Transverse colon (tissue), 4 donors: ENCODE measurements around the gene HNRNPCL1. TPM values are rescaled to one million over a fixed set of nuclear protein-coding genes. Genes with fewer than 3 reads are reported as not detected.

Source experiments
- DNase-seq: peaks from one replicate; pipeline ENCODE4 v3.0.0-alpha.2; 2019
- H3K27ac ChIP-seq, 4 donors: fragments of 200-600 bp; sonication (generic); 2 replicates each; pipeline ENCODE4 v1.5.1; 2016 to 2018; ENCODE audit warnings: inconsistent platforms in 4 of 4
- H3K27me3 ChIP-seq: fragments of 200-600 bp; sonication (generic); 2 replicates; pipeline ENCODE4 v1.5.1; 2017; ENCODE audit warnings: inconsistent platforms
- H3K36me3 ChIP-seq, 4 donors: fragments of 200-600 bp; sonication (generic); 2 replicates each; pipeline ENCODE4 v1.5.1; 2017 to 2019; ENCODE audit warnings: inconsistent platforms in 4 of 4
- H3K4me1 ChIP-seq, 4 donors: fragments of 200-600 bp; sonication (generic); 2 replicates each; pipeline ENCODE4 v1.5.1; 2017 to 2020; ENCODE audit warnings: inconsistent platforms in 4 of 4
- H3K4me3 ChIP-seq, 4 donors: fragments of 200-600 bp; sonication (generic); 1 replicate in 1 of 4; 2 replicates in 3 of 4; pipeline versions ENCODE4 v1.5.1 to v1.6.1; 2017 to 2019; ENCODE audit warnings: inconsistent platforms in 4 of 4
- H3K9me3 ChIP-seq, 2 donors: fragments of 200-600 bp; sonication (generic); 2 replicates each; pipeline ENCODE4 v1.5.1; 2017 to 2019; ENCODE audit warnings: inconsistent platforms in 2 of 2
- CTCF ChIP-seq, 5 experiments: fragments of 200-600 bp in 3 of 5; fragments of 450-650 bp in 2 of 5; sonication (generic) in 3 of 5; IDR thresholded peaks; 1 replicate in 2 of 5; 2 replicates in 3 of 5; pipeline ENCODE4 v1.5.1; 2016 to 2017; ENCODE audit warnings: antibody characterized with exemption in 5 of 5, inconsistent platforms in 3 of 5, mild to moderate bottlenecking in 2 of 5, moderate library complexity in 1 of 5
- EP300 ChIP-seq: sonication (generic); formaldehyde crosslinking; IDR thresholded peaks from one replicate; pipeline ENCODE4 v1.6.1; 2017; ENCODE audit warnings: antibody characterized with exemption, low read depth
- POLR2A ChIP-seq: fragments of 450-650 bp; IDR thresholded peaks from one replicate; pipeline ENCODE4 v1.6.1; 2016; ENCODE audit warnings: antibody characterized with exemption, mild to moderate bottlenecking, moderate library complexity
- POLR2AphosphoS5 ChIP-seq, 3 donors: sonication (generic); formaldehyde crosslinking; IDR thresholded peaks; one replicate each; pipeline ENCODE4 v1.6.1; 2016; ENCODE audit warnings: antibody characterized with exemption in 3 of 3
- whole genome bisulfite sequencing, 2 donors: methylation state at CpG; one replicate each; pipeline ENCODE4 v1.1.5; 2018; ENCODE audit warnings: low coverage in 1 of 2; 5-methylcytosine and 5-hydroxymethylcytosine counted together
- in situ Hi-C, 4 donors: fragments of 200-750 bp; cut with MboI; loops; one replicate each; pipeline versions ENCODE4 v1.15.0 to v1.15.1; 2017; ENCODE audit warnings: low sequenced_read_pairs in 3 of 4, low pct_ligation_motif_present in 1 of 4, low pct_unique_long_range_greater_than_20kb in 1 of 4
- intact Hi-C: fragments of 100-400 bp; cut with DNase I; formaldehyde crosslinking; loops from one replicate; pipeline ENCODE4 v1.15.1; 2023; ENCODE audit warnings: low total_unique reads
- total RNA-seq, 4 donors: library from RNA; depleted of rRNA; stranded (reverse); fragments of >200 nt; gene quantifications; one replicate each; pipeline ENCODE4 v1.1.0, GENCODE V29; 2016

Gene HNRNPCL1
- total RNA-seq, 4 donors from 2014 or later = not detected

- Histone ChIP-seq H3K36me3 (no peaks in the 10 kb centered on the region), H3K27me3 (no peaks in the 10 kb centered on the region), H3K4me1 (no peaks in the 10 kb centered on the region), H3K27ac (no peak overlapping the region), H3K4me3 (no peak overlapping the region), H3K9me3 (no peaks in the 10 kb centered on the region)
- intact Hi-C loops = no loop called here
- DNase-seq = no peak
- in situ Hi-C loops = no loop called here
- TF ChIP-seq CTCF (IDR thresholded peaks at IDR 0.05) (no peak), EP300 (no peak), POLR2AphosphoS5 (IDR thresholded peaks at IDR 0.05) (no peak), POLR2A (no peak)
- 71% methylated on average over 4 of the region's 4 CpGs; no CpG with 5 or more reads in 1 of the 2 donors for WGBS, 2 donors
These were observed 49.6 kb downstream of the HNRNPCL1 start for GRCh38 chr1:12798911-12799310.

Other genes with a start within 250 kb of the HNRNPCL1 start
- 100 to 1,000 TPM in 2 of 4 donors, 10 to 100 TPM in 2; 55.3 to 122 (median 103) TPM for gene DHRS3, start 230.5 kb downstream of the HNRNPCL1 start, total RNA-seq
- not detected for gene AADACL4, start 204.6 kb downstream of the HNRNPCL1 start, total RNA-seq
- gene AADACL3, start 132.6 kb downstream of the HNRNPCL1 start, total RNA-seq = not detected
- gene CFAP107, start 102.5 kb downstream of the HNRNPCL1 start, total RNA-seq = not detected
- not detected for gene PRAMEF12, start 75.0 kb downstream of the HNRNPCL1 start, total RNA-seq
- gene PRAMEF1, start 57.3 kb downstream of the HNRNPCL1 start, total RNA-seq = not detected
- gene PRAMEF11, start 17.3 kb downstream of the HNRNPCL1 start, total RNA-seq = not detected
- not detected for gene PRAMEF2, start 8.4 kb upstream of the HNRNPCL1 start, total RNA-seq
- not detected for gene PRAMEF4, start 37.5 kb upstream of the HNRNPCL1 start, total RNA-seq
- not detected for gene PRAMEF10, start 49.5 kb upstream of the HNRNPCL1 start, total RNA-seq
- gene PRAMEF7, start 67.9 kb upstream of the HNRNPCL1 start, total RNA-seq = not detected
- not detected for gene PRAMEF6, start 98.9 kb upstream of the HNRNPCL1 start, total RNA-seq
- not detected for gene PRAMEF27, start 207.9 kb upstream of the HNRNPCL1 start, total RNA-seq
- gene HNRNPCL3, start 212.0 kb upstream of the HNRNPCL1 start, total RNA-seq = not detected
- gene PRAMEF25, start 222.1 kb upstream of the HNRNPCL1 start, total RNA-seq = not detected